Heart right ventricle (tissue), 16 donors: Measurements from ENCODE around the gene LSM8. TPM values are rescaled to one million over a fixed set of nuclear protein-coding genes. Genes with fewer than 3 reads are reported as not detected.

Experiments used
- ATAC-seq, 8 donors: fragments of 200-7000 bp; cut with Tn5 transposase; one replicate each; pipeline ENCODE4 v1.9.1; 2020; ENCODE audit warnings: mild to moderate bottlenecking in 8 of 8, moderate library complexity in 8 of 8, moderate number of reproducible peaks in 1 of 8
- DNase-seq, 2 donors: peaks; one replicate each; pipeline ENCODE4 v3.0.0-alpha.2; 2020
- H3K27ac ChIP-seq, 10 donors: fragments of 200-600 bp; sonication (generic) in 2 of 10; one replicate each; pipeline versions ENCODE4 v1.5.0 to v1.8.0; 2020 to 2022; ENCODE audit warnings: mild to moderate bottlenecking in 3 of 10
- H3K27me3 ChIP-seq, 7 donors: fragments of 200-600 bp; one replicate each; pipeline ENCODE4 v1.8.0; 2021 to 2022; ENCODE audit warnings: mild to moderate bottlenecking in 2 of 7
- H3K36me3 ChIP-seq, 9 donors: fragments of 200-600 bp; sonication (generic) in 1 of 9; one replicate each; pipeline versions ENCODE4 v1.5.0 to v1.8.0; 2020 to 2022; ENCODE audit warnings: mild to moderate bottlenecking in 2 of 9
- H3K4me1 ChIP-seq, 9 donors: fragments of 200-600 bp; sonication (generic) in 1 of 9; one replicate each; pipeline versions ENCODE4 v1.5.0 to v1.8.0; 2020 to 2022; ENCODE audit warnings: mild to moderate bottlenecking in 4 of 9
- H3K4me3 ChIP-seq, 10 donors: fragments of 200-600 bp; sonication (generic) in 2 of 10; one replicate each; pipeline versions ENCODE4 v1.5.0 to v1.8.0; 2020 to 2022; ENCODE audit warnings: mild to moderate bottlenecking in 7 of 10, moderate library complexity in 2 of 10
- H3K9me3 ChIP-seq, 11 donors: fragments of 200-600 bp in 10 of 11; sonication (generic) in 2 of 11; one replicate each; pipeline versions ENCODE4 v1.5.0 to v1.8.0; 2013 to 2022; ENCODE audit warnings: mild to moderate bottlenecking in 2 of 11, control low read depth in 1 of 11, moderate library complexity in 1 of 11
- WGBS, 2 donors: extraction: QIAGEN DNeasy Blood & Tissue Kit; methylation state at CpG; one replicate each; pipeline ENCODE4 v1.1.7; 2013; ENCODE audit warnings: inconsistent platforms in 1 of 2; 5-methylcytosine and 5-hydroxymethylcytosine counted together
- intact Hi-C, 10 donors: fragments of 100-400 bp; cut with DNase I; formaldehyde crosslinking; loops; one replicate each; pipeline versions ENCODE4 v1.11.1 to v1.14.2; 2022
- polyA plus RNA-seq, 2 donors: library from polyadenylated mRNA; stranded (reverse); fragments of 200-250 nt; gene quantifications; one replicate each; pipeline ENCODE4 v1.2.3, GENCODE V29; 2013
- total RNA-seq, 10 donors: library from RNA; stranded (reverse); fragmentation: NEBNext Ultra II Directional in 3 of 10; extraction: Animal tissue kit (Norgen Biotek cat#: 25700) in 3 of 10; gene quantifications; one replicate each; pipeline versions ENCODE4 v1.2.1 to v1.2.4, GENCODE V29; 2021 to 2023
- TF ChIP-seq, protein P1 (sequence below), 9 donors: fragments of 200-600 bp; sonication (generic) in 2 of 9; IDR thresholded peaks; one replicate each; pipeline versions ENCODE4 v1.5.0 to v1.8.0; 2021 to 2022; ENCODE audit warnings: antibody characterized with exemption in 9 of 9, mild to moderate bottlenecking in 5 of 9, moderate library complexity in 1 of 9
- donor health status: Arrhythmogenic right ventricular cardiomyopathy.
- donor health status: ischemic (EF 13 %, LVEDD 7.1; RV severe dilation, severe dysfunction).
- donor health status: healthy with polysubstance abuse.
- donor health status: DM: no; HTN: yes; CAD: no.
- donor health status: DM: no; HTN: no; CAD: no.
- donor health status: ischemic (EF 25% LVEDD 6.9; RV normal size, moderate dysfunction).
- donor health status: ischemic (EF 25% LVEDD 5.7; RV mildly dilated, moderate dysfunction).
- donor health status: healthy.
- donor health status: DM: yes; HTN: yes; CAD: no.
- donor health status: Ischemic cardiomyopathy.
- donor health status: ischemic (EF 35%, LVEDD 5.7; RV mildly dilated, moderate dysfunction).
- donor health status: nonischemic (EF 11% LVEDD 7.7; RV severe dilation, severe dysfunction).
- donor health status: DM: yes; HTN: yes; CAD: no.
- donor health status: PGD.
- donor health status: ischemic (EF 29% LVEDD 5.4; RV normal size, mild dysfunction).
- donor health status: nonischemic (EF 23%, LVEDD 6.1; RV moderate dilation, normal function).

LSM8 gene
- total and polyA plus RNA-seq, 12 donors = 12.6 to 24.0 (median 19.5) TPM

GRCh38 chr7:118184565-118184940 lies 589 bp downstream of the LSM8 start:
- no peaks in the 10 kb centered on the region for H3K9me3 ChIP-seq
- intact Hi-C loops = no loop called here
- peak overlapping the region; percentile 68 to 91 (median 87) for H3K4me3 ChIP-seq
- H3K27me3 ChIP-seq = no peaks in the 10 kb centered on the region
- WGBS, 2 donors = 6 to 7% methylated on average over 10 of the region's 10 CpGs
- no peak for DNase-seq
- H3K36me3 ChIP-seq = peaks cover 0 to 33% (median 15%) of the 10 kb centered on the region in 9 donors
- ATAC-seq = no peak
- H3K27ac ChIP-seq = peak overlapping the region; percentile 64 to 97 (median 88)
- H3K4me1 ChIP-seq = peaks cover 4 to 38% (median 28%) of the 10 kb centered on the region in 9 donors
- TF ChIP-seq, protein P1, sequence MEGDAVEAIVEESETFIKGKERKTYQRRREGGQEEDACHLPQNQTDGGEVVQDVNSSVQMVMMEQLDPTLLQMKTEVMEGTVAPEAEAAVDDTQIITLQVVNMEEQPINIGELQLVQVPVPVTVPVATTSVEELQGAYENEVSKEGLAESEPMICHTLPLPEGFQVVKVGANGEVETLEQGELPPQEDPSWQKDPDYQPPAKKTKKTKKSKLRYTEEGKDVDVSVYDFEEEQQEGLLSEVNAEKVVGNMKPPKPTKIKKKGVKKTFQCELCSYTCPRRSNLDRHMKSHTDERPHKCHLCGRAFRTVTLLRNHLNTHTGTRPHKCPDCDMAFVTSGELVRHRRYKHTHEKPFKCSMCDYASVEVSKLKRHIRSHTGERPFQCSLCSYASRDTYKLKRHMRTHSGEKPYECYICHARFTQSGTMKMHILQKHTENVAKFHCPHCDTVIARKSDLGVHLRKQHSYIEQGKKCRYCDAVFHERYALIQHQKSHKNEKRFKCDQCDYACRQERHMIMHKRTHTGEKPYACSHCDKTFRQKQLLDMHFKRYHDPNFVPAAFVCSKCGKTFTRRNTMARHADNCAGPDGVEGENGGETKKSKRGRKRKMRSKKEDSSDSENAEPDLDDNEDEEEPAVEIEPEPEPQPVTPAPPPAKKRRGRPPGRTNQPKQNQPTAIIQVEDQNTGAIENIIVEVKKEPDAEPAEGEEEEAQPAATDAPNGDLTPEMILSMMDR (IDR thresholded peaks at IDR 0.05) = no peak

- H3K4me3 ChIP-seq = peak overlapping the region in 9 of 10 donors; percentile 69 to 91 (median 89)
- intact Hi-C loops = no loop called here
- TF ChIP-seq, protein P1 (IDR thresholded peaks at IDR 0.05) = no peak
- H3K36me3 ChIP-seq = peaks cover 0 to 40% (median 15%) of the 10 kb centered on the region in 9 donors
- no peaks in the 10 kb centered on the region for H3K27me3 ChIP-seq
- WGBS, 2 donors = 71 to 79% methylated on average over 6 of the region's 6 CpGs
- no peaks in the 10 kb centered on the region for H3K9me3 ChIP-seq
- H3K4me1 ChIP-seq = peaks cover 4 to 38% (median 28%) of the 10 kb centered on the region in 9 donors
- DNase-seq (no peak), ATAC-seq (no peak)
- H3K27ac ChIP-seq = peak overlapping the region in 2 of 10 donors; percentile 92 to 97
These were observed 1.3 kb downstream of the LSM8 start for GRCh38 chr7:118185163-118185860.

GRCh38 chr7:118186501-118186900 lies 2.5 kb downstream of the LSM8 start:
- no peak overlapping the region for H3K4me3 ChIP-seq
- peaks cover 0 to 52% (median 15%) of the 10 kb centered on the region in 9 donors for H3K36me3 ChIP-seq
- DNase-seq (no peak), ATAC-seq (no peak)
- H3K27me3 ChIP-seq = no peaks in the 10 kb centered on the region
- no peaks in the 10 kb centered on the region for H3K9me3 ChIP-seq
- intact Hi-C loops = no loop called here
- H3K4me1 ChIP-seq = peaks cover 4 to 38% (median 28%) of the 10 kb centered on the region in 9 donors
- TF ChIP-seq, protein P1 (IDR thresholded peaks at IDR 0.05) = no peak
- no peak overlapping the region for H3K27ac ChIP-seq

GRCh38 chr7:118194571-118194970 lies 10.6 kb downstream of the LSM8 start:
- peaks cover 0 to 51% (median under 1%) of the 10 kb centered on the region in 9 donors for H3K36me3 ChIP-seq
- intact Hi-C loops = no loop called here
- WGBS, 2 donors = 85 to 88% methylated on average over 2 of the region's 2 CpGs

More at GRCh38 chr7:118194571-118194970, 10.6 kb downstream of the LSM8 start:
- Histone ChIP-seq H3K4me3 (no peak overlapping the region), H3K9me3 (no peaks in the 10 kb centered on the region), H3K27me3 (no peaks in the 10 kb centered on the region), H3K4me1 (no peaks in the 10 kb centered on the region), H3K27ac (no peak overlapping the region)
- TF ChIP-seq, protein P1 (IDR thresholded peaks at IDR 0.05) = no peak
- DNase-seq (no peak), ATAC-seq (no peak)
